Ecto neural progenitor cell (in vitro differentiated cells): ENCODE results near the gene ECSCR.
"Not testable (repeated sequence)": the region's sequence is repeated elsewhere in the genome, so short reads cannot be mapped to it uniquely, and the experiment has no call there.

Source experiments
- DNase-seq: peaks from one replicate; pipeline ENCODE4 v3.0.0-alpha.2; 2018; ENCODE audit warnings: low spot score

The ECSCR gene

DNA sequence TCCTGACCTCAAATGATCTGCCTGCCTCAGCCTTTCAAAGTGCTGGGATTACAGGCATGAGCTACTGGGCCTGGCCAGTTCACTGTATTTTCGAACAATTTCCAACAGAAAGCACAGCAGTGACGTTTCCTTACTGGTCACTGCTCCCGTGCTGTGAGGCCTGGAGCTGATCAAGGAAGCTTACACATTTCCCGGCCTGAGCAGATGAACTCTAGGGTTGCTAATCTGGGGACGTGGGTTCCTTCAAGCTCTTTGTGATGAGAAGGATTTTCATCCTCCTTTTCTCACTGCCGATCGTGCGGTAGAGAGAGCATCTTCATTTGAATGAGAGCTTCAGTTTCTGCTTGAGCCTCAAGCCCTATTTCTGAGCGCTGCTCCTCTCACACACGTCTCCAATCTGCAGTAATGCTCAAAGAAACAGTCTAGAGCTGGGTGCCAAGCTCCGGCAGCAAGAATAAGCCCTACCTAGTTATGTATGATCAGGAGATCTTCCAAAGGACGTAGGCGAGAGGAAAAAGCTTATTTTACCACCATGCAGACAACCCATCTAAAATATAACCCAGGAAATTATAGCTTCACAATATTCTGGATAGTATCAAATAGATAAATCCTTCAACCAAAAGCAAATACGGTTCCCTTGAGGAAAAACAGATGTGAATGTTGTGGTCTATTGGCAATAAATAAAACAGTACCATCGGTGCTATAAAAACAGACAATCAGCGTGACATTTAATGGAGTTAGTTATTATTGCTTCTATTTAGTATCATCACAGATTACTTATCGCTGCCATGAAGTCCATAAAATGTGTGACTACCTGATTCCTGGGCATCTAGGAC lies 51.3 kb downstream of the ECSCR start:
- DNase-seq = no peak

DNA sequence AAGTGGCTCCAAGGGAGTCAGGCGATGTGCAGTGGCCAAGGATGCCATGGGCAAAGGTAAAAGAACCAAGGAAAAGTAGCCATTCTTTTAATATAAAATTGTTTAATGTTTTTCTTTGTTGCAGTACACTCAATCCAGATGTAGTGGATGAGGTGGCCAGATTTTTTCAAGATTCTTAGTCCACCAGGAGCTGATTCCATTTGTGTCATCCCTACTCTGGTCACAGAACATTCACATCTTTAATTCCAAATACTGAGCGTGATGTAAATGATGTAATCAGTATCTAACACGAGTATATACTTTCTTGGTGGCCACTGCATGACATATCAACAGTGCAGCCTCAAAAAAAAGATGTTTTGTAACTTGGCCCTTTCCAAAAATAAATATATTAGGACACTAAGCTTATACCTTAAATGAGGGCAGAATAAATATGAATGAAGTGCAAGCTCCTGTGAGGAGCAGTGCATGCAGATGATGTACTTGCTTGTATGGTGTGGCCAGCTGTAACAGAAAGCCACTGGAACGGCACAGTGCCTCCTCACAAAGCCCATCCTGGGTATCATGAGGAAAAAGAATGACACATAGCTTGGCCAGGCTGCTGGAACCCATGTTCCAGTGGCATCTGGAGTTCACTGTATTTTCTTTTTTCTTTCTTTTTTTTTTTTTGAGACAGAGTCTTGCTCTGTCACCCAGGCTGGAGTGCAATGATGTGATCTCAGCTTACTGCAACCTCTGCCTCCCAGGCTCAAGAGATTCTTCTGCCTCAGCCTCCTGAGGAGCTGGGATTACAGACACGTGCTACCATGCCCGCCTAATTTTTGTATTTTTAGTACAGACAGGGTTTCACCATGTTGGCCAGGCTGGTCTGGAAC lies 52.2 kb downstream of the ECSCR start:
- DNase-seq = no peak

DNA sequence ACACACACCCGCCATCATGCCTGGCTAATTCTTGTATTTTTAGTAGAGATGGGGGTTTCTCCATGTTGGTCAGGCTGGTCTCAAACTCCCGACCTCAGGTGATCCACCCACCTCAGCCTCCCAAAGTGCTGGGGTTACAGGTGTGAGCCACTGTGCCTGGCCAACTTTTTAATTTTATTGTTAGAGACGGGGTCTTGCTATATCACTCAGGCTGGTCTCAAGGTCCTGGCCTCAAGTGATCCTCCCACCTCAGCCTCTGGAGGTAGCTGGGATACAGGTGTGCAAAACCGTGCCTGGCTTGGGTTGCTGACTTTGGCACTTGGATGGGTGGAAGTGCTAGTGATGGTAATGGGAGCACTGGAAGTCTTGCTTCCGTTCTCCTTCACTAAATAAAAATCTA lies 53.4 kb downstream of the ECSCR start:
- DNase-seq = not testable (repeated sequence)

DNA sequence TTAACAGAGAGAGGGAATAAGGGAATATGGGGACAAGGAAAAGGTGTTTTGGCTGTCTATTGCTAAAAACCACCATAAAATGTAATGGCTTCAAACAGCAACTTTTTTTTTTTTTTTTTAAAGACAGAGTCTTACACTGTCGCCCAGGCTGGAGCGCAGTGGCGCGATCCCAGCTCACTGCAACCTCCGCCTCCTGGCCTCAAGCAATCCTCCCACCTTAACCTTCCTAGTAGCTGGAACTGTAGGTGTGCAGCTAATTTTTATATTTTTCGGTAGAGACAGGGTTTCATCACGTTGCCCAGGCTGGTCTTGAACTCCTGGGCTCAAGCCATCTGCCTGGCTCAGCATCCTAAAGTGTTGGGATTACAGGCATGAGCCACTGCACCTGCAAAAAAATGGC lies 54.4 kb downstream of the ECSCR start:
- no peak for DNase-seq

DNA sequence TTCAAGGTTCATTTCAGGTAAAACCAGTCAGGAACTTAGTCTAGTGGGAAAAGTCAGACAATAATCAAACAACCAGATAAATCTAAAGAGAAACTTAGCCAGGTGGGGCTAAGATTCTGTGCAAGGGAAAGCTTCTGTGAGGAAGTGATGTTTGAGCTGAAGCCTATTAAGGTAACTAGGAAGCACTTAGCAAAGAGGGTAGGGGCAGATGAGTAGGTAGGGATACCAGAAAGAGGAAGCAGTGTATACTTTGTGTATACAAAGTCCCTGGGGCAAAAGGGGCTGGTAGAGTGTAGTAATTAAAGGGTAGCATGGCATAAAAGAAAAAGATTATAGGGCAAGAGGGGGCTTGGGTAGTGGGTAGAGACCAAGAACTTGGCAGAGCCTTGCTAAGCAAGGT lies 55.0 kb downstream of the ECSCR start:
- no peak for DNase-seq

DNA sequence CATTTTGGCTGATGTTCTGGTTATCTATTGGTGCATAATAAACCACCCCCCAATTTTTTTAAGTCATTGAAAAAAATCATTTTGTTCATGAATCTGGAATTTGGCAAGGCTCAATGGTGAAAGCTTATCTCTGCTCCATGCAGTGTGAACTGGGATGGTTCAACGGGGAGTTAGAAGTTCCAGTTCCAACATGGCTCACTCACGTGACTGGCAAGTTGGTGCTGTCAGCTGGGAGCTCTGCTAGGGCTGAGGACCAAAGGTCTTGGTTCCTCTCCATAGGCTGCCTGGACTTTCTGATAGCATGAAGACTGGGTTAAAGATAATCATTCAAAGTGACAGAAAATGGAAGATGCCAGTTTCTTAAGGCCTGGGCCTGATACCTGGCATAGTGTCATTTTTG lies 55.6 kb downstream of the ECSCR start:
- no peak for DNase-seq

DNA sequence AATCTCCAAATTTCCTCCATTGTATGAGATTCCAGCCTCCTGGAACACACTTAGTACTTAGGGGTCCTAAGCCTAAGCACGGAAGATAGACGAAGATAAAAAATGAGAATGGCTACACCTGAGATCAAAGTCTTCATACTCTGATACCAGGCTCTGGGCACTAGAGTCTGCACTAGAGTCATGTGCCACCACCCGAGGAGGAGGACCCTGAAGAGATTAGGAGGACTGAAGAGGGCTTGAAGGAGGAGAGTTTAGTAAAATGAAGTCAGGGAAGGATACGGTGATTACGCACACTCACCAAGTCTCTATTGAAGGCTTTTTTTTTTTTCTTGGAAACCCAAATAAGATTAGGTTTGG lies 58.1 kb downstream of the ECSCR start:
- no peak for DNase-seq

DNA sequence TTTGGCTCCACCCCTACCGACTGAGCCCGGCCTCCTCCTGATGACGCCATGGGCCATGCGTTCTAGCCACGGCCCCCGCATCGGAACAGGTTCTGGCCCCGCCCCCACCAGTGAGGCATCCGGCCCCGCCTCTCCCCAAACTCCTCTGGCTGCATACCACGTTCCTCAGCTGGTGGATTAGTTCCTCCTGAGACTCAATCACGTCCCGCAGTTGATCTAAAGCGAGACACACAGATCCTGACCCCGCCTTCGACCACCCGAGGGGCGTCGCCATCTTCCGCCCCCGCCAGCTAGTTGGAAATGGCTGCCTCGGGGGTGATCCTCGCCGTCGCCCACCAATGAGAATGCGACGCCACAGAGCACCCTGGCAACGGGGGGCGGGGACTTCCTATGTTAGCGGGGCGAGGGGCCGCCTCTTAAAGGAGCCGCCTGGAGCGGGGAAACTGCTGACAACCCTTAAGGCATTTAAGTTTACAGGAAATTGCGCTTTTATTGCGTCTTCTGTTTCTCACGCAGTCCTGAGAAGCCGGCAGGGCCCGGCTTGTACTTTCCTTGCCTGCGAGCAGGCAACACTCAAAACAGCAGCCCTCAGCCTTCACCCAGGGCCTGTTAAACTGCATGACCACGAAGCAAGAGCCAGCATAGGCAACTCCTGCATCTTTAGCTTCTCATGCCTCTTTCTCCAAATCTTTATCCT lies 58.6 kb downstream of the ECSCR start, which contains the start of gene SPATA24:
Gene SPATA24 (minus strand): TSS at position 303 of the 697 bp plus-strand sequence. CDS start 29 bp downstream, at position 274.
- peak; percentile 98 for DNase-seq

DNA sequence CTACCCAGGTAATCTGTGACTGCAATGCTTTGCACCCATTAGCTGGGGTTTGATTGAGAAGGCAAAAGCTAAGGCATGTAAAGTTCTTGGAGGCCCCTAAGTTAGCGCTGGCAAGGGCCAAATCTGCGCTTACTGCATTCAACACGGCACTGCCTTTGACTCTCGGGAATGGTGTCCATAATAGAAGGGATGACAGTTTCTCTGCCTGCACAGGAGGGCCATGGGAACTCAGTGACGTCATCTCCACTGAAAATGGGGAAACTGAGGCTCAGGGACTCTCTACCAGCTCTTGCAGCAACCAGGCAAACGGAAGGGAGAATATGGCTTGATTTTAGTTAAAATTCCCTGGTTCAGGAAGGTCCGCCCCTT lies 59.1 kb downstream of the ECSCR start:
- no peak for DNase-seq

DNA sequence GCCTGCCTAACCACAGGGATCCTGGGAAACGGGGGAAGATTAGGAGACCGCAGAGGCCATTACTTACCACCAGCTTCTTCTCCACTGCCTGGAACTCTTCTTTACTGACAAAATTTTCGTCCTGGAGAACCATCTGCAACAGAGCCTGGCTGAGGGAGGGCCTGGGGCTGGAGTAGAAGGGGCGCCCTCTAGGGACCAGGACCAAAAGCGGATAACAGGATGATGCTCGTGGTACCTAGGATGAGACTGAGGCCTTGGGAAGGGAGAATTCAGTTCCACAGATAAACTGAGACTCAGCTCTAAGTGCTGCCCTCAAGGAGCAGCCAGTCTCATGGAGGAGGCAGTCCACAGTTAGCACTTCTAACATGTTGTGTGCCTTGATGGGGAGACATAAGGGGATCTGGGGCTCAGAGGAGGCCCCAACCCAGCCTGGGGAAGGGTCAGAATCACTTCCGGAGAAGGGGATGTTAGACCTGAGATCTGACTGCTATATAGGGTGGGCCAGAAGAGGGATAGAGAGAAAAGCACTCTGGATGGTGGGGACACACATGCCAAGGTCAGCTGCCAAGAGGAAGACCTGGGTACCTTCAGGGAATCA lies 59.9 kb downstream of the ECSCR start:
- no peak for DNase-seq

DNA sequence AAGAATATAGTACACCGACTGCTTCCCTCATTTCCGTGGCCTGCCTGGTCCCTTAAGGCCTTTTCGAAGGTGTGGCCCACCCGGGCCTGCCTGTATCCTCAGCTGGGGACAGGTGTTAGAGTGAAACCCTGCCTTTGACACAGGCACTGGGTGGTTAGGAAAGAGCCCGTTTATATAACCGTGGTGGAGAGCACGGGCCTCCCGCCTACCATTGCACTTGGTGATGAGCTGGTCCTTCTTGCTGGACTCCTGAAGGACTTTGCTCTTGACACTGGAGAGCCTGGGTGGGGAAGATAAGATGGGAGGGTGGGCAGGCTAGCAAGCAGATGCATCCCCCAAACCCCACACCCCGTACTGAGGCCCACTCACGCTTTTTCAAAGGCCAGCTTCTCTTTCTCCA lies 61.0 kb downstream of the ECSCR start:
- no peak for DNase-seq

DNA sequence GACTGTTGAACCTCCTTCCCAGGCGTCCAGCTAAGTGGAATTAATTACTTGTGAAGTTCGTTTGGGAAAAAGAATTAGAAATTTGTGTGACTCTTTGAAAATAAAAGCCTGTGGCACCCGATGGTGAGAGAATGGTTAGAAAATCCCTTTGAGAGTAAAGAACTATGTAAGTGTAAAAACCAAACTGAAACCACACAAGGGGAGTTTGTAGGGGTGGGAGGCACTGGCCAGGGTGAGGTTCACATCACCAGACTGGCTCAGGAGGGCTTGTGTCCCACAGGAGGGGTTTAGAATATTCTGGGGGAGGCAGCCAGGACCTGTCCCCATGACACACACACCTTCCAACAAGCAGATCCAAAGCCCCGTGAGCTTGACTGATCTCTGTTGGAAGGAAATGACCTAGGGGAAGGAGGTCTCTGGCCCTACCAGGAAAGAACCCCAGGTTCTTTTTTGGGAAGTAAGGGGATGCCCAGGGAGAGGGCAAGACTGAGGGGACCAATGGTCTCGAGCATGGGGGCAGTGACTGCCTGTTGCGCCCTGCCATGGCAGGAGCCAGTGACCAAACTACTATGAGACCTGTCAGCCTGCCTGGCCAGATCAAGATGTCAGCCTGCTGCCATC lies 62.9 kb downstream of the ECSCR start:
- DNase-seq = no peak
